Measurements from ENCODE around the gene BCL2.
A peak's percentile ranks its signal among the peaks of the same experiment; 100 is the strongest.

Gene BCL2

DNA sequence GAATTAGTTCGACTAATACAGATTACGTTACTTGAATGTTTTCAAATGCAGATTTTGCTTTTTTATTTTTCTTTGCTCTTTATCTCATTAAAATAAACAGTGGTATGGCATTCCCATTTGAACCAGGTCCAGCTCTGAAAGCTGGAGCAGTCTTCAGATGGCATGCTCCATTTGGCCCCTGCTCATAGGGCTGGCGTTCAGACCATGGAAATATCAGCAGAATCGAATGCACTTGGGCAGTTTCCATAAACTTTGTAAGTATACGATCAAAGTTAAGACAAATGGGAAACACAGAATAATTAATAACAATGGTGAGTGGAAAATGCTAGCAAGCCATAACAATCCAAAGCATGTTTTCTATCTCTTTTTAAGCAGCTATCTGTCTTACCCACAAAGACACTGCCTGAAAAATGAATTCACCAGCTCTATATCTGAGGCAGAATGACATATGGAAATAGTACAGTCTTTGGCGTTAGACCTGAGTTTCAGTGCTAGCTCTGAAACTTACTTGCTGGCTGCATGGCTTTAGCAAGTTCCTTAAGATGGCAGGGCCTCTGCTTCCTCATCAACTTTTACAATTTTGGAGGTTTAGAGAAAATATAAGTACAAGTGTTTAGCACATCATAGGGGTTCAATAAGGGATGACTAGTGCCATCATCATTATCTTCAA is 131.6 kb downstream of the BCL2 start:
- Histone ChIP-seq H3K9me3 (ENCODE audit: low read length) (no peaks in the 10 kb centered on the region), H3K4me3 (ENCODE audit: low read depth in 1 of 2, low read length in 2 of 2) (no peak overlapping the region), H3K27ac (ENCODE audit: low read depth, low read length) (no peak overlapping the region), H3K36me3 (ENCODE audit: insufficient read depth, low read length) (no peaks in the 10 kb centered on the region), H3K4me1 (ENCODE audit: insufficient read depth, low read length) (peaks cover 44% of the 10 kb centered on the region), H3K9ac (ENCODE audit: low read length) (no peak overlapping the region), H3K27me3 (ENCODE audit: control insufficient read depth in 1 of 2, insufficient read depth in 2 of 2, low read length in 2 of 2) (no peaks in the 10 kb centered on the region)

DNA sequence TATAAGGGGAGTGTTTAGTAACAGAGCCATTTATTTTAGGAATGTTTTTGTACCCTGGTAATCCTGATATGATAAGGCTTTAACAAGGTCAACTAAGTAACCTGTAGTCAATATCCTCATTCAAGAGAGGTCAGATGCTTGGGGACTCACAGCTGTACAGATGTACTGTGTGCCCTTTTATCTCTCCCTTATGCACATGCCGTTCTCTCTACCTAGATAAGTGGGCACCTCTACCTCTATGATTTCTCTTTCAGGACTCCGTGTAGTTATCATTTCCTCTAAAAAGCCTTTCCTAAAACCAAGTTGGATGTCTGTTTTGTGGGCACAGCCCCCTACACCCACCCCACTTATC is 132.4 kb downstream of the BCL2 start:
- H3K4me3 ChIP-seq (ENCODE audit: low read depth in 1 of 2, low read length in 2 of 2), result no peak overlapping the region
- H3K4me1 ChIP-seq (ENCODE audit: insufficient read depth, low read length), result peaks cover 51% of the 10 kb centered on the region
- H3K36me3 ChIP-seq (ENCODE audit: insufficient read depth, low read length), result no peaks in the 10 kb centered on the region
- H3K9me3 ChIP-seq (ENCODE audit: low read length), result no peaks in the 10 kb centered on the region
- no peak overlapping the region for H3K9ac ChIP-seq (ENCODE audit: low read length)
- no peaks in the 10 kb centered on the region for H3K27me3 ChIP-seq (ENCODE audit: control insufficient read depth in 1 of 2, insufficient read depth in 2 of 2, low read length in 2 of 2)
- H3K27ac ChIP-seq (ENCODE audit: low read depth, low read length), result no peak overlapping the region

DNA sequence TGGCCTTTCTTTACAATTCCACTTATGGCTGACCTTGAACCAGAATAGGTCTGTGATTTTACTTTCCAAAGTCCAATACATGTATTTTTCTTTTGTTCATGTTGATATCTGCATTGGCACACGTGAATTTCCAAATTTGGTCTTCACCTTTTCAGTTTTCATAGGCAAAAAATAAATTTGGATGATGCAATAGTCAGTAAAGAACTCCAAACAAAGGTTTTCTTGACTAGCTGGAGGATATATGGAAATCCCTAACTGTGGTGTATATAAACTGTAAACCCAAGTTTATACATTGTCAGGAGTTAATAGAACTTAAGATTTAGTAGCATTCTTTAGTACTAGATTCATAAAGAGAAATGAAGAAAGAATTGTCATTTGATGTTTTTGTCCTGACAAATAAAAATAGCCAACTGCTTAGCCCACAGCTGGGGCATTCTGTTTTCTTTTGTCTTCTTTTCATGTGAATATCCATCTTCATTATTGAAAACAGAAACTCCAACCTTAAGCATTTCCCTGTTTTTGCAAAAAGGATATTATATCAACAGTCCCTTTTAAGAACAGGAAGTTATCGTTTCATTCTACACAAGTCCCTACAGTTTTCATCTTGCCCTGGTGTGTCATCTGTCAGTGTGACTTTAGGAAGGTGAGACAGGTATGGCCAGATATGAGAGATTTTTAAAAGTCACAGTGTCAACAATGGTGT is 132.9 kb downstream of the BCL2 start:
- no peak overlapping the region for H3K4me3 ChIP-seq (ENCODE audit: low read depth in 1 of 2, low read length in 2 of 2)
- H3K27me3 ChIP-seq (ENCODE audit: control insufficient read depth in 1 of 2, insufficient read depth in 2 of 2, low read length in 2 of 2), result no peaks in the 10 kb centered on the region
- H3K9me3 ChIP-seq (ENCODE audit: low read length), result no peaks in the 10 kb centered on the region
- H3K4me1 ChIP-seq (ENCODE audit: insufficient read depth, low read length), result peaks cover 56% of the 10 kb centered on the region
- H3K27ac ChIP-seq (ENCODE audit: low read depth, low read length), result no peak overlapping the region
- no peaks in the 10 kb centered on the region for H3K36me3 ChIP-seq (ENCODE audit: insufficient read depth, low read length)
- no peak overlapping the region for H3K9ac ChIP-seq (ENCODE audit: low read length)

DNA sequence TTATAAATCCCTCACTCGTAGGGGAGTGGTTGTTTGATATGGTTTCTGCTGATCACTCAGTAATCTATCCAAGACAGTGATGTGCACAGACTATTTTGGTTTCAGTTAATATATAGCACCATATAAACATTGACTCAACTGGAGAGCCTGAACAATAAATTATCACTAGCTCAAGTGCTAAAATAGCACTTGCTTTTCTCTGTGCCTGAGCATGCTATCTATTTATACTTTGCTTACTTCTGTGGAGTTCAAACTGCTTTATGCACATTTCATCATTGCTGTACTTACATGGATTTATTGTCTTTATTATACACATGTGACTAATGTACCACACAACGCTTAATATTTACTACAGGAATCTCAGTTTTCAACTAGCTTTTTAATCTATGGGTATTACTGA is 133.6 kb downstream of the BCL2 start:
- no peaks in the 10 kb centered on the region for H3K36me3 ChIP-seq (ENCODE audit: insufficient read depth, low read length)
- no peaks in the 10 kb centered on the region for H3K9me3 ChIP-seq (ENCODE audit: low read length)
- H3K4me1 ChIP-seq (ENCODE audit: insufficient read depth, low read length), result peaks cover 63% of the 10 kb centered on the region
- H3K4me3 ChIP-seq (ENCODE audit: low read depth in 1 of 2, low read length in 2 of 2), result no peak overlapping the region
- no peak overlapping the region for H3K27ac ChIP-seq (ENCODE audit: low read depth, low read length)
- H3K27me3 ChIP-seq (ENCODE audit: control insufficient read depth in 1 of 2, insufficient read depth in 2 of 2, low read length in 2 of 2), result no peaks in the 10 kb centered on the region
- no peak overlapping the region for H3K9ac ChIP-seq (ENCODE audit: low read length)

DNA sequence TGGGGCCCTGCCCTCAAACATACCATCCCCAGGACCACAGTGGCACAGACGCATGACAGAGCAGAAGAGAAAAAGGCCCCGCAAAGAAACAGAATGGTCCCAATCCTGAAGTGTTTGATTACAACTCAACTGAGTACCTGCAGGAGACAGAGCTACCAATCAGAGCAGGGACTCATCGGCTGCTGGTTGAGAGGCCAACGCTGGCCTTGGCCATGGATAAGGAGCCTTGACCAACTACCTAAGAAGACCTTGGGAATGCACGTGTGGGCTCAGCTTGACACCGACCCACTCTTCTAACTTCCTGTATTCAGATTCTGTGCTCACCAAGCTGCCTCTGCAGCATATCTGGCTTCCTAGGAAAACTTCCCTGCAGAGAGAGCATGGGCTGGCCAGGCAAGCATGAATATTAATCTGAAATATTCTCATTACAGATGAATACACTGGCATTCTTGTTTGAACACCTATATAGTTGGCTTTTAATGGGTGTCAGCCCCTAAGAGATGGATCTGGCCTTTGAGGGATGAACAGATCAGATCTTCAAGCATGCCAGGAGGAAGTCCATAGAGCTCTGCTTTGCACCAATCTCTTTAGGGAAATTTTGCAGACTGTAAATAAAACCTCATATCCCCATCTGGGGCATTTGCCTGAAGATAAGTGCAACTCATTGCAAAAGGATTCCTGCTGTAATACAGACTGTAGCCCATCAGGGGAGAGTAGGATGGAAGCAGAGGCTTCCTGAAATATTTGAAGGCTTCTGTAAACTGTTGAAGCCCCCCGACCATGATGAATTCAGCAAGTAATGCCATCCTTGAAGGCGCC is 135.4 kb downstream of the BCL2 start:
- H3K4me1 ChIP-seq (ENCODE audit: insufficient read depth, low read length), result peaks cover 71% of the 10 kb centered on the region
- no peaks in the 10 kb centered on the region for H3K9me3 ChIP-seq (ENCODE audit: low read length)
- H3K27me3 ChIP-seq (ENCODE audit: control insufficient read depth in 1 of 2, insufficient read depth in 2 of 2, low read length in 2 of 2), result no peaks in the 10 kb centered on the region
- H3K27ac ChIP-seq (ENCODE audit: low read depth, low read length), result no peak overlapping the region
- H3K36me3 ChIP-seq (ENCODE audit: insufficient read depth, low read length), result no peaks in the 10 kb centered on the region
- no peak overlapping the region for H3K9ac ChIP-seq (ENCODE audit: low read length)
- H3K4me3 ChIP-seq (ENCODE audit: low read depth in 1 of 2, low read length in 2 of 2), result no peak overlapping the region

DNA sequence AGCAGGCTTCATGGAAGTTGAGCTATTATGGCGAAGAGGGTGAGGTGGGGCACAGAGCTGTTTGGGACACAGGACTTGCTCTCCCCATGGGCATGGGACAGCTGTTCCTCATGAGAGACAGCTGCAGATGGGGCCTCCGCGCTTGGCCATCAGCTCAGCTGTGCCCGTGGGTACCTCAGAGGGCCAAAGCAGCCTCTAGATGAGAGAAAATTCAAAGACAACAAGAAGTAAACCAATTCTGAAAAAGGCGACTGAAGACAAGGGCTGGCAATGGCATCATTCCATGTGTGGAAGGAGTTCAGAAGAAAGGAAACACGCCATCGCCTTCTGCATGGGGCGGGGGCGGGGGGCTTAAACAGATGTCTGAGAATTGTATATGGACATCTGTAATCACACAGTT is 136.2 kb downstream of the BCL2 start:
- Histone ChIP-seq H3K9ac (ENCODE audit: low read length) (no peak overlapping the region), H3K4me1 (ENCODE audit: insufficient read depth, low read length) (peaks cover 79% of the 10 kb centered on the region), H3K36me3 (ENCODE audit: insufficient read depth, low read length) (no peaks in the 10 kb centered on the region), H3K4me3 (ENCODE audit: low read depth in 1 of 2, low read length in 2 of 2) (no peak overlapping the region), H3K27ac (ENCODE audit: low read depth, low read length) (no peak overlapping the region), H3K9me3 (ENCODE audit: low read length) (no peaks in the 10 kb centered on the region), H3K27me3 (ENCODE audit: control insufficient read depth in 1 of 2, insufficient read depth in 2 of 2, low read length in 2 of 2) (no peaks in the 10 kb centered on the region)

DNA sequence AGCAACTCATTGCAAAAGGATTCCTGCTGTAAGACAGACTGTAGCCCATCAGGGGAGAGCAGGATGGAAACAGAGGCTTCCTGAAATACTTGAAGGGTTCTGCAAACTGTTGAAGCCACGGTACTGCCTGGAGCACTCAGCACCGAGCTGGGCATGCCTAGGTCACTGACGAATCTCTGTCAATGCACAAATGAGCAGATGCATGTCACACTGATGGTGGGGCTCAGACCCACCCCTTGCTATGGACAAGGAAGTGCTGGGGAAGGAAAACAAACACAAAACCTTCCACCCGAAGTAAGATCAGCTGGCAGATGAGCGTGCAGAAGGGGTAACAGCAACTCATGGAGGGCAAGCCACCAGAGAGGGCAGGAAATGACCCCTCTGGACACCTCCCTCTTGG is 136.7 kb downstream of the BCL2 start:
- no peaks in the 10 kb centered on the region for H3K36me3 ChIP-seq (ENCODE audit: insufficient read depth, low read length)
- peaks cover 78% of the 10 kb centered on the region for H3K4me1 ChIP-seq (ENCODE audit: insufficient read depth, low read length)
- no peak overlapping the region for H3K4me3 ChIP-seq (ENCODE audit: low read depth in 1 of 2, low read length in 2 of 2)
- H3K9me3 ChIP-seq (ENCODE audit: low read length), result no peaks in the 10 kb centered on the region
- H3K27me3 ChIP-seq (ENCODE audit: control insufficient read depth in 1 of 2, insufficient read depth in 2 of 2, low read length in 2 of 2), result no peaks in the 10 kb centered on the region
- no peak overlapping the region for H3K27ac ChIP-seq (ENCODE audit: low read depth, low read length)
- H3K9ac ChIP-seq (ENCODE audit: low read length), result no peak overlapping the region

DNA sequence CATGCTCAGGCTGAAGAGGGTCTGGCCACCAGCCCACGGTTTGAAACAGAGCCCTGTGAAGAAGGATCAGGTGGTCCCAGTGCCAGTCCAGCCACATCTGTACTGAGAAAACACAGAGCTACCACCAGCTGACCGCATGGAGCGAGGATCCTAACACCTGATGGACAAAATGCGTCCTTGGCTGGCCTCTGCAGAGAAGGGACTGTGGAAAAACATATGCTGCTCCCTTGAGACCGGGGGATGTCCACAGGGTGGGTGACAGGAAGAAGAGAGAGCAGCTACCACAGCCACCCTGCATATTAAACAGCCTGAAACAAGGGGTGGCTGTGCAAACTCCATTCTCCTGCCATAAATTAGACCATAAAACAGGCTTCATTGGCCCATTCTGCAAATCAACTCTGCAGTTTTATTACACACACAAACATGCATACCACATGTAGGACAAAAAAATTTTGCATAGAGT is 137.2 kb downstream of the BCL2 start:
- H3K9me3 ChIP-seq (ENCODE audit: low read length), result no peaks in the 10 kb centered on the region
- no peaks in the 10 kb centered on the region for H3K27me3 ChIP-seq (ENCODE audit: control insufficient read depth in 1 of 2, insufficient read depth in 2 of 2, low read length in 2 of 2)
- H3K27ac ChIP-seq (ENCODE audit: low read depth, low read length), result peak overlapping the region; percentile 12
- peaks cover 78% of the 10 kb centered on the region for H3K4me1 ChIP-seq (ENCODE audit: insufficient read depth, low read length)
- peak overlapping the region in 1 of 2 donors; percentile 3 for H3K4me3 ChIP-seq (ENCODE audit: low read depth in 1 of 2, low read length in 2 of 2)
- no peaks in the 10 kb centered on the region for H3K36me3 ChIP-seq (ENCODE audit: insufficient read depth, low read length)
- no peak overlapping the region for H3K9ac ChIP-seq (ENCODE audit: low read length)

DNA sequence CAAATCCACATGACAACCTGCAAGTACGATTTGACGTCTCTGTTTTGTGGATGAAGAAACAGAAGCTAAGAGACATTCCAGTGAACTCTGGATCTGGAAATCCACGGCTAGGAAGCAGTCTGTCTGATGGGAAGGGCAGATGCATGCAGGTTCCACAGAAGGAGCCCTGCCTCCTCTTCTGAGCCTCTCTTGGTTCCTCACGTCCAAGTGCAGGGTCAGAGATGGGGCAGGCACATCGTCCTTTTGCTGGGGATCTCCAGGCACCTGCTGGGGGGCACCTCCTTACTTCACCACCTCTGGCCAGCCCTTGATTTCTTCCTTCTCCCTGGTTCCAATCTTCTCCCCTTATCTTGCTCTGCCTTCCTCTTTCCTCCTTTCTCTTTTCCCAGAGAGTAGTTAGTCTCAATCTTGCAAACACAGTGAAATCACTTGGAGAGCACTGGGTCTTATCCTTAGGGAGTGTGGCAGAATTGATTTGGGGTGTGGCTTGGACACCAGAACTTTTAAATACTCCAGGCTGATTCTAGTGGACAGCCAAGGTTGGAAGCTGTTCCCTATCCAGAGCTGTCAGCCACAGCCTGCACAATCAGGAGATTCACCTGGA is 137.8 kb downstream of the BCL2 start:
- no peaks in the 10 kb centered on the region for H3K36me3 ChIP-seq (ENCODE audit: insufficient read depth, low read length)
- H3K9me3 ChIP-seq (ENCODE audit: low read length), result no peaks in the 10 kb centered on the region
- peak overlapping the region; percentile 12 for H3K27ac ChIP-seq (ENCODE audit: low read depth, low read length)
- H3K27me3 ChIP-seq (ENCODE audit: control insufficient read depth in 1 of 2, insufficient read depth in 2 of 2, low read length in 2 of 2), result no peaks in the 10 kb centered on the region
- H3K4me3 ChIP-seq (ENCODE audit: low read depth in 1 of 2, low read length in 2 of 2), result no peak overlapping the region
- H3K9ac ChIP-seq (ENCODE audit: low read length), result no peak overlapping the region
- peaks cover 75% of the 10 kb centered on the region for H3K4me1 ChIP-seq (ENCODE audit: insufficient read depth, low read length)

DNA sequence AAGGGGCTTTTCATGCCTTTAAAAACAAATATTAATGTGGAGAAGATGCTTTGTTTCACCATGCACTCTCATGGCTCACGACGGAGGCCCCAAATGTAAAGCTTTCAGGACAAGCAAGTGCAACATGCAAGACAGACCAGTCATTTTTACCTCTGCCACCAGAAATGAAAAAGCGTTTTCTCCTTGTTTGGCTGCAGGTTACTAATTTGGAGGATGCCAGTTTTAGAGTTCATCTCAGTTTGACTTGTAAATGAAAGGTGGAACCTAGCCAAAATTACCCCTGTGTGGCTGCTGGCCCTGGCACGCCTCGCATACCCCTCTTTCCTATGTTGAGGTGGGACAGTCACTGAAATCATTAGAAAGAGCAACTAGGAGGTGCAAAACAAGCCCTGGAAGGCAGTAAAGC is 138.6 kb downstream of the BCL2 start:
- Histone ChIP-seq H3K9me3 (ENCODE audit: low read length) (no peaks in the 10 kb centered on the region), H3K4me3 (ENCODE audit: low read depth in 1 of 2, low read length in 2 of 2) (no peak overlapping the region), H3K27me3 (ENCODE audit: control insufficient read depth in 1 of 2, insufficient read depth in 2 of 2, low read length in 2 of 2) (no peaks in the 10 kb centered on the region), H3K27ac (ENCODE audit: low read depth, low read length) (no peak overlapping the region), H3K36me3 (ENCODE audit: insufficient read depth, low read length) (no peaks in the 10 kb centered on the region), H3K9ac (ENCODE audit: low read length) (no peak overlapping the region), H3K4me1 (ENCODE audit: insufficient read depth, low read length) (peaks cover 70% of the 10 kb centered on the region)

DNA sequence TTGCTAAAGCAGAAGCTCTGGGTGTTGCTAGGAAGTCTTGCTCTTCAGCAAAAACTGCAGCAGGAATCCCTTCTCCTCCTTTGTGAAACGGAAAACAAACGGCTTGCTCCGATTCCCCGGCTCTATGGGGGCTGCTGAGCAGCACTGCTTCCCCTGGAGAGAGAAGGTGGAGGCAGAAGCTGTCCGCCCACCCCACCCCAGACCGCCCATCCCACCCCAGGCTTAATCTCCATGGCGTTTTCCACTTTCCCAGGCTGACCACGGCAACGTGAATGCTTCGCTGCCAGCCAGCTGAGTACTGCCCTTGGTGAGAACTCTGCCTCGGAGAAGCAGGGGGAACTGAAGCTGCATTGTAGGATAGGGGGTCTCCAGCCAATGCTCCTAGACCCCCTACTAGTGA is 139.2 kb downstream of the BCL2 start:
- no peaks in the 10 kb centered on the region for H3K9me3 ChIP-seq (ENCODE audit: low read length)
- no peaks in the 10 kb centered on the region for H3K27me3 ChIP-seq (ENCODE audit: control insufficient read depth in 1 of 2, insufficient read depth in 2 of 2, low read length in 2 of 2)
- no peak overlapping the region for H3K9ac ChIP-seq (ENCODE audit: low read length)
- H3K27ac ChIP-seq (ENCODE audit: low read depth, low read length), result no peak overlapping the region
- no peak overlapping the region for H3K4me3 ChIP-seq (ENCODE audit: low read depth in 1 of 2, low read length in 2 of 2)
- no peaks in the 10 kb centered on the region for H3K36me3 ChIP-seq (ENCODE audit: insufficient read depth, low read length)
- peaks cover 66% of the 10 kb centered on the region for H3K4me1 ChIP-seq (ENCODE audit: insufficient read depth, low read length)

Measured in muscle layer of colon (tissue), 2 donors.